Measurements from ENCODE around the gene ATAD3C.
"Not testable (repeated sequence)": the region's sequence is repeated elsewhere in the genome, so short reads cannot be mapped to it uniquely, and the experiment has no call there.

DNA sequence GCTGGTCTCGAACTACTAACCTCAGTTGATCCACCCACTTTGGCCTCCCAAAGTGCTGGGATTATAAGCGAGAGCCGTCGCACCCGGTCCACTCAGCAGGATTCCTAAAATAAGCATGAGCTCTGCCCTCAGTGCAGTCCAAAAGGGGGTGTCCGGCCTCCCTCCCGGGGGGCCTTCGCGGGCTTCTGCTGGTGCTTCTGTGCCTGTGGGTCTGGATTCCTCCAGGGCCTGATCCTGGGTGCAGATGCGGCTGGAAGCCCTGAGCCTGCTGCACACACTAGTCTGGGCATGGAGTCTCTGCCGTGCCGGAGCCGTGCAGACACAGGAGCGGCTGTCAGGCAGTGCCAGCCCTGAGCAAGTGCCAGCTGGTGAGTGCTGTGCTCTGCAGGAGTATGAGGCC lies 67.4 kb downstream of the ATAD3C start:
- TF ChIP-seq, protein P1, sequence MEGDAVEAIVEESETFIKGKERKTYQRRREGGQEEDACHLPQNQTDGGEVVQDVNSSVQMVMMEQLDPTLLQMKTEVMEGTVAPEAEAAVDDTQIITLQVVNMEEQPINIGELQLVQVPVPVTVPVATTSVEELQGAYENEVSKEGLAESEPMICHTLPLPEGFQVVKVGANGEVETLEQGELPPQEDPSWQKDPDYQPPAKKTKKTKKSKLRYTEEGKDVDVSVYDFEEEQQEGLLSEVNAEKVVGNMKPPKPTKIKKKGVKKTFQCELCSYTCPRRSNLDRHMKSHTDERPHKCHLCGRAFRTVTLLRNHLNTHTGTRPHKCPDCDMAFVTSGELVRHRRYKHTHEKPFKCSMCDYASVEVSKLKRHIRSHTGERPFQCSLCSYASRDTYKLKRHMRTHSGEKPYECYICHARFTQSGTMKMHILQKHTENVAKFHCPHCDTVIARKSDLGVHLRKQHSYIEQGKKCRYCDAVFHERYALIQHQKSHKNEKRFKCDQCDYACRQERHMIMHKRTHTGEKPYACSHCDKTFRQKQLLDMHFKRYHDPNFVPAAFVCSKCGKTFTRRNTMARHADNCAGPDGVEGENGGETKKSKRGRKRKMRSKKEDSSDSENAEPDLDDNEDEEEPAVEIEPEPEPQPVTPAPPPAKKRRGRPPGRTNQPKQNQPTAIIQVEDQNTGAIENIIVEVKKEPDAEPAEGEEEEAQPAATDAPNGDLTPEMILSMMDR (IDR thresholded peaks at IDR 0.05), result not testable (repeated sequence)
- not testable (repeated sequence) for TF ChIP-seq EP300, POLR2AphosphoS5, POLR2A (IDR thresholded peaks at IDR 0.05)

Measured in sigmoid colon (tissue), 4 donors.